K562 (cell line): Measurements from ENCODE around the gene TGM1. TPM values are rescaled to one million over a fixed set of nuclear protein-coding genes. Genes with fewer than 3 reads are reported as not detected.

Experiments used
- BRD4 ChIP-seq: fragments of 200-600 bp; sonication (generic); IDR thresholded peaks from 2 replicates; pipeline ENCODE4 v1.6.1; 2017; ENCODE audit warnings: inconsistent platforms
- CBX2 ChIP-seq: fragments of 200-600 bp; sonication (generic); IDR thresholded peaks from one replicate; pipeline ENCODE4 v1.6.1; 2012; ENCODE audit warnings: mild to moderate bottlenecking, low read length, inconsistent platforms; ENCODE audit not compliant: insufficient read depth, poor library complexity, severe bottlenecking
- CBX3 ChIP-seq, 2 experiments: IDR thresholded peaks; 1 replicate in 1 of 2; 2 replicates in 1 of 2; pipeline ENCODE4 v1.6.1; 2012; ENCODE audit warnings: inconsistent platforms in 2 of 2, low read length in 2 of 2, borderline replicate concordance in 1 of 2, control low read depth in 1 of 2
- CREB1 ChIP-seq, 2 experiments: sonication (generic) in 1 of 2; formaldehyde crosslinking in 1 of 2; IDR thresholded peaks; 2 replicates each; pipeline versions ENCODE4 v1.6.1 to v1.8.0; 2012 to 2022; ENCODE audit warnings: inconsistent platforms in 1 of 2, mild to moderate bottlenecking in 1 of 2, missing genetic modification reagents in 1 of 2, moderate library complexity in 1 of 2
- KDM1A ChIP-seq, 2 experiments: fragments of 450-650 bp; IDR thresholded peaks; 2 replicates each; pipeline ENCODE4 v1.6.1; 2016; ENCODE audit warnings: mild to moderate bottlenecking in 2 of 2
- KDM2B ChIP-seq: fragments of 250-450 bp; sonication (Bioruptor Pico); IDR thresholded peaks from 2 replicates; pipeline ENCODE4 v1.8.0; 2021; ENCODE audit warnings: mild to moderate bottlenecking, moderate library complexity
- MTF1 ChIP-seq: fragments of 250-450 bp; sonication (Bioruptor Pico); IDR thresholded peaks from 2 replicates; pipeline ENCODE4 v1.9.0; 2021; ENCODE audit warnings: moderate library complexity, mild to moderate bottlenecking, inconsistent platforms, borderline replicate concordance
- SMC3 ChIP-seq: conservative IDR thresholded peaks from 2 replicates; pipeline ENCODE4 v1.6.1; 2011; ENCODE audit warnings: low read depth, low read length, improper control_type of control experiment; ENCODE audit not compliant: insufficient read depth
- YBX1 ChIP-seq: fragments of 450-650 bp; IDR thresholded peaks from 2 replicates; pipeline ENCODE4 v1.7.1; 2016; ENCODE audit warnings: mild to moderate bottlenecking
- ZNF347 ChIP-seq: fragments of 450-650 bp; formaldehyde crosslinking; IDR thresholded peaks from 2 replicates; pipeline ENCODE4 v1.4.0; 2020; ENCODE audit warnings: low read depth, mild to moderate bottlenecking, moderate library complexity
- ZNF707 ChIP-seq: fragments of 250-450 bp; sonication (Bioruptor Pico); conservative IDR thresholded peaks from 2 replicates; pipeline ENCODE4 v1.8.0; 2022; ENCODE audit warnings: inconsistent platforms, mild to moderate bottlenecking, moderate library complexity
- polyA plus RNA-seq, 8 experiments: library from polyadenylated mRNA; depleted of rRNA in 4 of 8; stranded (reverse) in 5 of 8; unstranded in 3 of 8; fragments of >200 nt; fragmentation: Nextera tagmentation in 2 of 8; fragmentation: Illumina TruSeq in 1 of 8; extraction: Ambion mirVana in 2 of 8; extraction: Trizol in 1 of 8; gene quantifications; 2 replicates each; pipeline versions ENCODE4 v1.2.1 to v1.2.3, GENCODE V29; 2011 to 2014; ENCODE audit warnings: inconsistent platforms in 1 of 8, missing spikeins in 1 of 8
- total RNA-seq, 7 experiments: library from RNA; depleted of rRNA in 6 of 7; stranded (reverse); fragments of >200 nt in 6 of 7; fragmentation: Illumina TruSeq in 2 of 7; extraction: Trizol in 2 of 7; gene quantifications; 2 replicates each; pipeline versions ENCODE4 v1.2.1 to v1.2.3, GENCODE V29; 2011 to 2021; ENCODE audit warnings: low replicate concordance in 1 of 7
- TF ChIP-seq, protein P1 (sequence below): fragments of 250-450 bp; sonication (Bioruptor Pico); IDR thresholded peaks from 2 replicates; pipeline ENCODE4 v1.8.0; 2022; ENCODE audit warnings: moderate library complexity, mild to moderate bottlenecking, inconsistent platforms
- TF ChIP-seq, protein P2 (sequence below): fragments of 450-650 bp; IDR thresholded peaks from 2 replicates; pipeline ENCODE4 v1.7.1; 2018; ENCODE audit warnings: mild to moderate bottlenecking, low read depth; ENCODE audit not compliant: partially characterized antibody
- TF ChIP-seq, protein P3 (sequence below): fragments of 450-650 bp; formaldehyde crosslinking; IDR thresholded peaks from 2 replicates; pipeline ENCODE4 v1.4.0; 2022; ENCODE audit warnings: missing genetic modification characterization
- TF ChIP-seq, protein P4 (sequence below): sonication (generic); formaldehyde crosslinking; IDR thresholded peaks from 2 replicates; pipeline ENCODE4 v1.8.1; 2023; ENCODE audit warnings: mild to moderate bottlenecking, missing genetic modification reagents, moderate library complexity
- TF ChIP-seq, protein P5 (sequence below): fragments of 250-450 bp; sonication (Bioruptor Pico); IDR thresholded peaks from 2 replicates; pipeline ENCODE4 v1.5.0; 2020; ENCODE audit warnings: mild to moderate bottlenecking, borderline replicate concordance

The TGM1 gene
- total and polyA plus RNA-seq, 9 of the 15 experiments (the other 6 are each of a cell fraction or from before 2014, with no cell fraction given) = 0.13 to 4.4 (median 0.88) TPM

DNA sequence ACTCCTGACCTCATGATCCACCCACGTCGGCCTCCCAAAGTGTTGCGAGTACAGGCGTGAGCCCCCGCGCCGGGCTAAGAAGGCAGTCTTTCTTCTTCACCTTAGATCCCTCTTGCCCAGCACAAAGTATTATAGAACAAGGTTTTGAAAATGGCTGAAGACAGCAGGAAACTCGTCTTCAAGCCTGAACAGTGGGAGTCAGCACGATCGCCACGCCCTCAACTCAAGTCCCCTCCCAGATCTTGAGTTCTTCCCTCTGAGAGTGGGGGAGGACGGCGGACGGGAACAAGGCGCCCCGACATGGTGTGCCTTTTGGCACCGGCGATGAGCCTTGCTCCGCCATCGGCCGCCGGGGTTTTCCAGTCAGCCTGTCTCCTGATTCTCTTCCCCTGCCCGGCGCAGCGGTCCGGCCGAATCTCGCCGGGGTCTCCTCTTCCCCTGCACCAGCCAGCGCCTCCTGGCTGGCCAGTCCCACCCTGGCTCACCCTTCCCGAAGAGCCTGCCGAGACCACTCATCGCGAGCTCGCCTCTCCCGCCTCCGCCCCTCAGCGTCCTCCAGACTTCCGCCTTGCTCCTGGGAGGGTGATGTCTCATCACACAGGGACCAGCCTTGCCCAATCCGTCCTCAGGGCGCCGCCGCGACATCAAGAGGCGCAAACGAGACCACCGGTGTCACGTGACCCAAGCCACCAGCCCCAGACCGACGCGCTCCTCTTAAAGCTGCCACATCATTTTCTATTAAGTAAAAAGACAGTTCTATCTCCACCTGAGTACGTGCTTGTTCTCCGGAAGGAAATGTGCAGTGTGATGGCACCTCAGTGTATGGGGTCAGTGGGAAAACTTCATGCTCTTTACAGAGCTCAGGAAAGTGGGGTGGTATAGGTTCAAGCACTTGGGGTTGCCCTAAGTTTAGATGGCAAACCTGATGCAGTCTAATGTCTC lies 49.8 kb downstream of the TGM1 start, which contains the start of gene CHMP4A (continued):
- TF ChIP-seq, protein P1, sequence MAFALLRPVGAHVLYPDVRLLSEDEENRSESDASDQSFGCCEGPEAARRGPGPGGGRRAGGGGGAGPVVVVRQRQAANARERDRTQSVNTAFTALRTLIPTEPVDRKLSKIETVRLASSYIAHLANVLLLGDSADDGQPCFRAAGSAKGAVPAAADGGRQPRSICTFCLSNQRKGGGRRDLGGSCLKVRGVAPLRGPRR = no peak
- no peak for TF ChIP-seq ZNF707 (CRISPR knock-in tag)
- TF ChIP-seq, protein P2, sequence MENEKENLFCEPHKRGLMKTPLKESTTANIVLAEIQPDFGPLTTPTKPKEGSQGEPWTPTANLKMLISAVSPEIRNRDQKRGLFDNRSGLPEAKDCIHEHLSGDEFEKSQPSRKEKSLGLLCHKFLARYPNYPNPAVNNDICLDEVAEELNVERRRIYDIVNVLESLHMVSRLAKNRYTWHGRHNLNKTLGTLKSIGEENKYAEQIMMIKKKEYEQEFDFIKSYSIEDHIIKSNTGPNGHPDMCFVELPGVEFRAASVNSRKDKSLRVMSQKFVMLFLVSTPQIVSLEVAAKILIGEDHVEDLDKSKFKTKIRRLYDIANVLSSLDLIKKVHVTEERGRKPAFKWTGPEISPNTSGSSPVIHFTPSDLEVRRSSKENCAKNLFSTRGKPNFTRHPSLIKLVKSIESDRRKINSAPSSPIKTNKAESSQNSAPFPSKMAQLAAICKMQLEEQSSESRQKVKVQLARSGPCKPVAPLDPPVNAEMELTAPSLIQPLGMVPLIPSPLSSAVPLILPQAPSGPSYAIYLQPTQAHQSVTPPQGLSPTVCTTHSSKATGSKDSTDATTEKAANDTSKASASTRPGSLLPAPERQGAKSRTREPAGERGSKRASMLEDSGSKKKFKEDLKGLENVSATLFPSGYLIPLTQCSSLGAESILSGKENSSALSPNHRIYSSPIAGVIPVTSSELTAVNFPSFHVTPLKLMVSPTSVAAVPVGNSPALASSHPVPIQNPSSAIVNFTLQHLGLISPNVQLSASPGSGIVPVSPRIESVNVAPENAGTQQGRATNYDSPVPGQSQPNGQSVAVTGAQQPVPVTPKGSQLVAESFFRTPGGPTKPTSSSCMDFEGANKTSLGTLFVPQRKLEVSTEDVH = peak; percentile 75
- TF ChIP-seq MTF1 = no peak
- no peak for TF ChIP-seq CBX3 (IDR thresholded peaks at IDR 0.05; ENCODE audit: borderline replicate concordance in 1 of 2, low read length in 2 of 2)
- TF ChIP-seq, protein P3, sequence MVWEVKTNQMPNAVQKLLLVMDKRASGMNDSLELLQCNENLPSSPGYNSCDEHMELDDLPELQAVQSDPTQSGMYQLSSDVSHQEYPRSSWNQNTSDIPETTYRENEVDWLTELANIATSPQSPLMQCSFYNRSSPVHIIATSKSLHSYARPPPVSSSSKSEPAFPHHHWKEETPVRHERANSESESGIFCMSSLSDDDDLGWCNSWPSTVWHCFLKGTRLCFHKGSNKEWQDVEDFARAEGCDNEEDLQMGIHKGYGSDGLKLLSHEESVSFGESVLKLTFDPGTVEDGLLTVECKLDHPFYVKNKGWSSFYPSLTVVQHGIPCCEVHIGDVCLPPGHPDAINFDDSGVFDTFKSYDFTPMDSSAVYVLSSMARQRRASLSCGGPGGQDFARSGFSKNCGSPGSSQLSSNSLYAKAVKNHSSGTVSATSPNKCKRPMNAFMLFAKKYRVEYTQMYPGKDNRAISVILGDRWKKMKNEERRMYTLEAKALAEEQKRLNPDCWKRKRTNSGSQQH (CRISPR knock-in tag) = 0 out of 2 replicates have a peak, but pooled peaks have one; percentile 6
- TF ChIP-seq, protein P4, sequence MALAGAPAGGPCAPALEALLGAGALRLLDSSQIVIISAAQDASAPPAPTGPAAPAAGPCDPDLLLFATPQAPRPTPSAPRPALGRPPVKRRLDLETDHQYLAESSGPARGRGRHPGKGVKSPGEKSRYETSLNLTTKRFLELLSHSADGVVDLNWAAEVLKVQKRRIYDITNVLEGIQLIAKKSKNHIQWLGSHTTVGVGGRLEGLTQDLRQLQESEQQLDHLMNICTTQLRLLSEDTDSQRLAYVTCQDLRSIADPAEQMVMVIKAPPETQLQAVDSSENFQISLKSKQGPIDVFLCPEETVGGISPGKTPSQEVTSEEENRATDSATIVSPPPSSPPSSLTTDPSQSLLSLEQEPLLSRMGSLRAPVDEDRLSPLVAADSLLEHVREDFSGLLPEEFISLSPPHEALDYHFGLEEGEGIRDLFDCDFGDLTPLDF (CRISPR knock-in tag) = no peak
- TF ChIP-seq KDM2B = no peak
- TF ChIP-seq, protein P5, sequence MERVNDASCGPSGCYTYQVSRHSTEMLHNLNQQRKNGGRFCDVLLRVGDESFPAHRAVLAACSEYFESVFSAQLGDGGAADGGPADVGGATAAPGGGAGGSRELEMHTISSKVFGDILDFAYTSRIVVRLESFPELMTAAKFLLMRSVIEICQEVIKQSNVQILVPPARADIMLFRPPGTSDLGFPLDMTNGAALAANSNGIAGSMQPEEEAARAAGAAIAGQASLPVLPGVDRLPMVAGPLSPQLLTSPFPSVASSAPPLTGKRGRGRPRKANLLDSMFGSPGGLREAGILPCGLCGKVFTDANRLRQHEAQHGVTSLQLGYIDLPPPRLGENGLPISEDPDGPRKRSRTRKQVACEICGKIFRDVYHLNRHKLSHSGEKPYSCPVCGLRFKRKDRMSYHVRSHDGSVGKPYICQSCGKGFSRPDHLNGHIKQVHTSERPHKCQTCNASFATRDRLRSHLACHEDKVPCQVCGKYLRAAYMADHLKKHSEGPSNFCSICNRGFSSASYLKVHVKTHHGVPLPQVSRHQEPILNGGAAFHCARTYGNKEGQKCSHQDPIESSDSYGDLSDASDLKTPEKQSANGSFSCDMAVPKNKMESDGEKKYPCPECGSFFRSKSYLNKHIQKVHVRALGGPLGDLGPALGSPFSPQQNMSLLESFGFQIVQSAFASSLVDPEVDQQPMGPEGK (CRISPR knock-in tag) = no peak
- TF ChIP-seq ZNF347 = no peak
- TF ChIP-seq SMC3 = peak; percentile 8; the same call in 1 of the 2 replicates
- peak; percentile 98 for TF ChIP-seq CREB1 (IDR thresholded peaks at IDR 0.05)
- peak; percentile 98 for TF ChIP-seq CREB1 (CRISPR knock-in tag; IDR thresholded peaks at IDR 0.05)
- no peak for TF ChIP-seq KDM1A (IDR thresholded peaks at IDR 0.05)
- no peak for TF ChIP-seq BRD4
- TF ChIP-seq CBX2 = no peak
- no peak for TF ChIP-seq YBX1
